ENCODE results near the gene PTOV1.

The PTOV1 gene

DNA sequence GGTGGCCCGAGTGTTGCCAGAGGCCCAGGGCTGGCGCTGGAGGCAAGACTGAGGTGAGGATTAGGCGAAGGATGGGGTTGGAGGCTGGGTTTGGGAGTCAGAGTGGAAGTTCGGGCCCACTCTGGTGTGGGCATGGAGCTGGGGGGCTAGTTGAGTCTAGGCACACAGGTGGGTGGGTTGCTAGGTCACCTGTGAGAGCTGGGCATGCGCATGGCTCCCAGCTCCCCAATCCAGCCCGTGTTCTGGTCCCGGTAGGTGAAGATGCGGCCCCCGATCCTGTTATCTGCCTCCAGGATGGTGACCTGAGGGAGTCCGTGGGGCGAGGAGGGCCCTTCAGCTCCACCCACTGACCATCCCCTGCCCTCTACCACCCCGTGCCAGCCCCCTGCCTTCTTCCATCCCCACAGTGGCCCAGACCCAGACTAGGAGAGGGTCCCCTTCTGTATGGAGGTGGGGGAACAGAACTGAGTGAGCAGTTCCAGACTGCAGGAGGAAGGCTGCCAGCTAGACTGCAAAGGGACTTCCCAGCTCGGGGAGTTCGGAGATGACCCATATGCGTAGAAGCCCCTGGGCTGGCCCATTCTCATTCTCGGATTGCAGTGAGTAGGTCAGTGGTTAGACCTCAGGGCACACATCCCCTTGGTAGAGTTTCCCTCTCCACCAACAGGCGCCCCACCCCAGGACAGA lies 44.1 kb downstream of the PTOV1 start:
- no peaks in the 10 kb centered on the region for H3K27me3 ChIP-seq (ENCODE audit: low read depth, low read length)
- peak overlapping the region; percentile 100 for H3K4me2 ChIP-seq (ENCODE audit: low read length)

DNA sequence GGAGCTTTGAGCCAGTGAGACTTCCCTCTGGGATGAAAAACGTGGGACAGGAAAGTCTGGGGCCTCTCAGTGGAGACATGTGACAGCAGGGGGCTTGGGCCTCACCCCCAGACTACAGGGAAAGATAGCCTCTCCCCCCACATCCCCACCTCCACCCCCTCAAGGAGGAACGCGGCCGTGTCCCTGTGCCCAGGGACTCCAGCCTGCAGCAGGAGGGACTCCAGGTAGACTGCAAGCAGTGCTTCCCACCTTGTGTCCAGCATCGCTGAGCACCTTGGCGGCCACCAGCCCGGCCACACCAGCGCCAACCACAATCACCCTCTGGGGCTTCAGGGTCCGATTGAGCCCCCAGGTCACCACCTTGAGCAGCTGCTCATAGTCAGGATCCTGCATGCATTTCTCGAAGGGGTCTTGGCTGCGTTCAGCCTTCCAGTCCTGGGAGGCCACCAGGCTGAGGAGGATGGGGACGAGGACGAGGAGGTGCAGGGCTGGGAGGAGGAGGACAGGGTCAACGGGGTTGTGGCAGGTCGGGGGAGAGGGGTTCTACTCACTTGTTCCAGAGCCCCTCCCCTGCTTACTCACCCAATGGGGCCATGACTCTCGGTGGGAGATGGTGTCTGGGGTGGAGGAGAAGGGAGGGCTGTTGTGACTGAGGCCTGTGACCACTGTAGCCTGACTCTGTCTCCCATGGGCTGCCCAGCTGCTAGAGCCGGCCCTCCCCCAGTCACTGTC lies 44.8 kb downstream of the PTOV1 start:
- TF ChIP-seq EZH2phosphoT487 (IDR thresholded peaks at IDR 0.05; ENCODE audit: low read depth): no peak
- TF ChIP-seq, protein P1, sequence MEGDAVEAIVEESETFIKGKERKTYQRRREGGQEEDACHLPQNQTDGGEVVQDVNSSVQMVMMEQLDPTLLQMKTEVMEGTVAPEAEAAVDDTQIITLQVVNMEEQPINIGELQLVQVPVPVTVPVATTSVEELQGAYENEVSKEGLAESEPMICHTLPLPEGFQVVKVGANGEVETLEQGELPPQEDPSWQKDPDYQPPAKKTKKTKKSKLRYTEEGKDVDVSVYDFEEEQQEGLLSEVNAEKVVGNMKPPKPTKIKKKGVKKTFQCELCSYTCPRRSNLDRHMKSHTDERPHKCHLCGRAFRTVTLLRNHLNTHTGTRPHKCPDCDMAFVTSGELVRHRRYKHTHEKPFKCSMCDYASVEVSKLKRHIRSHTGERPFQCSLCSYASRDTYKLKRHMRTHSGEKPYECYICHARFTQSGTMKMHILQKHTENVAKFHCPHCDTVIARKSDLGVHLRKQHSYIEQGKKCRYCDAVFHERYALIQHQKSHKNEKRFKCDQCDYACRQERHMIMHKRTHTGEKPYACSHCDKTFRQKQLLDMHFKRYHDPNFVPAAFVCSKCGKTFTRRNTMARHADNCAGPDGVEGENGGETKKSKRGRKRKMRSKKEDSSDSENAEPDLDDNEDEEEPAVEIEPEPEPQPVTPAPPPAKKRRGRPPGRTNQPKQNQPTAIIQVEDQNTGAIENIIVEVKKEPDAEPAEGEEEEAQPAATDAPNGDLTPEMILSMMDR (IDR thresholded peaks at IDR 0.05; ENCODE audit: low read depth, low read length): no peak
- H3K9ac ChIP-seq (ENCODE audit: low read length): peak overlapping the region; percentile 99
- no peaks in the 10 kb centered on the region for H3K27me3 ChIP-seq (ENCODE audit: low read depth, low read length)
- H3K27ac ChIP-seq (ENCODE audit: low read length): peak overlapping the region; percentile 87
- no peaks in the 10 kb centered on the region for H3K9me3 ChIP-seq (ENCODE audit: insufficient read depth, low read length)
- H2AFZ ChIP-seq (ENCODE audit: low read depth, low read length): no peak overlapping the region
- H3K79me2 ChIP-seq (ENCODE audit: low read length): peaks cover 44% of the 10 kb centered on the region
- H3K4me3 ChIP-seq (ENCODE audit: low read length): peak overlapping the region; percentile 90
- peaks cover 23% of the 10 kb centered on the region for H4K20me1 ChIP-seq (ENCODE audit: insufficient read depth, low read length)
- H3K4me2 ChIP-seq (ENCODE audit: low read length): peak overlapping the region; percentile 100
- H3K36me3 ChIP-seq (replicated peaks; ENCODE audit: low read depth, low read length): peaks cover 52% of the 10 kb centered on the region
- H3K4me1 ChIP-seq (ENCODE audit: low read length): peaks cover 77% of the 10 kb centered on the region

More for the DNA sequence above, 44.1 kb downstream of the PTOV1 start:
- Histone ChIP-seq H2AFZ (ENCODE audit: low read depth, low read length) (no peak overlapping the region), H3K27ac (ENCODE audit: low read length) (peak overlapping the region; percentile 87), H3K4me1 (ENCODE audit: low read length) (peaks cover 73% of the 10 kb centered on the region), H3K79me2 (ENCODE audit: low read length) (peaks cover 44% of the 10 kb centered on the region), H4K20me1 (ENCODE audit: insufficient read depth, low read length) (peaks cover 27% of the 10 kb centered on the region), H3K9ac (ENCODE audit: low read length) (peak overlapping the region; percentile 99), H3K9me3 (ENCODE audit: insufficient read depth, low read length) (no peaks in the 10 kb centered on the region), H3K36me3 (replicated peaks; ENCODE audit: low read depth, low read length) (peaks cover 56% of the 10 kb centered on the region), H3K4me3 (ENCODE audit: low read length) (peak overlapping the region; percentile 90)
- no peak for TF ChIP-seq EZH2phosphoT487 (IDR thresholded peaks at IDR 0.05; ENCODE audit: low read depth)
- TF ChIP-seq, protein P1 (IDR thresholded peaks at IDR 0.05; ENCODE audit: low read depth, low read length): no peak

DNA sequence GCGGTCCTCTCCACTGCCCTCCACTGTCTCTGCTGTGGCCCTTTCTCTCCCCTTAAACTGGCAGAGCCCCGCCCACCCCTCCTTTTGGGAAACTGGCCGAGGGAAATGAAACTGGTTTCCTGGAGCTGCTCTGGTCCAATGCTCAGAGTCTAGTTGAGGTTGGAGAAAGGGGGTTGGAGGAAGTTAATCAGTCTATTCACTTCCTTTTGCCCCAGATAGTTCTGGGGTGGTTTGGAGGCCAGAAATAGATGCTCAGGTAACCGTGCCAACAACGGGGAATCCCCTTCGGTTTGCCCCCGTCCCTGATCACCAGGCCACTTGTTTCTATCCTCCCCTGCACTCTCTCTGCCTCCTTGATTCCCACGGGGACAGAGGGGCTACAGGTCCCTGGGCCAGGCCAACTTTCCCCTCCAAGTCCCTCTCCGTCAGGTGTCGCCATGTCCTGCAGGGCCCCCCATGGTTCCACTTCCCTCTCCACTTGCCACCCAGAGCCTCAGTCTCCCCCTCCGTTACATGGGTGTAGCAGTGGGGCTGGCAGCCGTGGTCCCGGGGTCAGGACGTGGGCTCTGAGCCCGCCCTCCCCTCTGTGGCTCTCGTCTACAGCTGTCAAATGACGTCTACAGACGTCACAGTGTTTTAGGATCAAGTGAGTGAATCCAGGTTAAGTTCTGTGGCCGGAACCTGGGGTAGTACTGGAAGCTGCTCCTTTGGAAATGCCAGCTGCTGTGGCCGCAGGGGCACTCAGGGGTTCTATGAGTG lies 46.1 kb downstream of the PTOV1 start, which contains the start of gene IL4I1:
IL4I1 (minus strand) TSS at position 25 of the 759 bp plus-strand sequence. CDS start 727 bp downstream, outside the sequence.
- H4K20me1 ChIP-seq (ENCODE audit: insufficient read depth, low read length): peaks cover 13% of the 10 kb centered on the region
- TF ChIP-seq, protein P1 (IDR thresholded peaks at IDR 0.05; ENCODE audit: low read depth, low read length): no peak
- TF ChIP-seq EZH2phosphoT487 (IDR thresholded peaks at IDR 0.05; ENCODE audit: low read depth): no peak
- H3K27me3 ChIP-seq (ENCODE audit: low read depth, low read length): no peaks in the 10 kb centered on the region
- no peaks in the 10 kb centered on the region for H3K9me3 ChIP-seq (ENCODE audit: insufficient read depth, low read length)
- H3K36me3 ChIP-seq (replicated peaks; ENCODE audit: low read depth, low read length): peaks cover 42% of the 10 kb centered on the region
- H3K27ac ChIP-seq (ENCODE audit: low read length): peak within 1 kb of the TSS; percentile 87
- H3K4me2 ChIP-seq (ENCODE audit: low read length): peak within 1 kb of the TSS; percentile 100
- H2AFZ ChIP-seq (ENCODE audit: low read depth, low read length): no peak within 1 kb of the TSS
- H3K79me2 ChIP-seq (ENCODE audit: low read length): peaks cover 44% of the 10 kb centered on the region
- peaks cover 80% of the 10 kb centered on the region for H3K4me1 ChIP-seq (ENCODE audit: low read length)
- H3K9ac ChIP-seq (ENCODE audit: low read length): peak within 1 kb of the TSS; percentile 99
- H3K4me3 ChIP-seq (ENCODE audit: low read length): peak within 1 kb of the TSS; percentile 90

Data from OCI-LY3 (cell line).